ENCODE data around the gene TMEM62.
"Not testable (repeated sequence)": the region's sequence is repeated elsewhere in the genome, so short reads cannot be mapped to it uniquely, and the experiment has no call there.

The TMEM62 gene

GRCh38 chr15:43125100-43125661, 8.2 kb upstream of the TMEM62 start:
- FAIRE-seq: no peak

- no peak for FAIRE-seq
These were observed 7.0 kb upstream of the TMEM62 start for GRCh38 chr15:43126356-43126755.

- no peak for FAIRE-seq
These were observed 5.6 kb upstream of the TMEM62 start for GRCh38 chr15:43127752-43128151.

DNA sequence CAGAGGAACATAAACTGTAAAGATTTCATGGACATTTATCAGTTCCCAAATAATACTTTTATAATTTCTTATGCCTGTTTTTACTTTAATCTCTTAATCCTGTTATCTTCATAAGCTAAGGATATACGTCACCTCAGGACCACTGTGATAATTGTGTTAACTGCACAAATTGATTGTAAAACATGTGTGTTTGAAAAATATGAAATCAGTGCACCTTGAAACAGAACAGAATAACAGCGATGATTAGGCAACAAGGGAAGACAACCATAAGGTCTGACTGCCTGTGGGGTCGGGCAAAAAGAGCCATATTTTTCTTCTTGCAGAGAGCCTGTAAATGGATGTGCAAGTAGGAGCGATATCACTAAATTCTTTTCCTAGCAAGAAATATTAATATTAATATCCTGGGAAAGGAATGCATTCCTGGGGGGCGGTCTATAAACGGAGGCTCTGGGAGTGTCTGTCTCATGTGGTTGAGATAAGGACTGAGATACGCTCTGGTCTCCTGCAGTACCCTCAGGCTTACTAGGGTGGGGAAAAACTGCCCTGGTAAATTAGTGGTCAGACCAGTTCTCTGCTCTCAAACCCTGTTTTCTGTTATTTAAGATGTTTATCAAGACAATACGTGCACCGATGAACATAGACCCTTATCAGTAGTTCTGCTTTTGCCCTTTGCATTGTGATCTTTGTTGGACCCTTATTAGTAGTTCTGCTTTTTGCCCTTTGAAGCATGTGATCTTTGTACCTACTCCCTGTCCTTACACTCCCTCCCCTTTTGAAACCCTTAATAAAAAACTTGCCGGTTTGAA, 5.0 kb upstream of the TMEM62 start:
- not testable (repeated sequence) for FAIRE-seq

DNA sequence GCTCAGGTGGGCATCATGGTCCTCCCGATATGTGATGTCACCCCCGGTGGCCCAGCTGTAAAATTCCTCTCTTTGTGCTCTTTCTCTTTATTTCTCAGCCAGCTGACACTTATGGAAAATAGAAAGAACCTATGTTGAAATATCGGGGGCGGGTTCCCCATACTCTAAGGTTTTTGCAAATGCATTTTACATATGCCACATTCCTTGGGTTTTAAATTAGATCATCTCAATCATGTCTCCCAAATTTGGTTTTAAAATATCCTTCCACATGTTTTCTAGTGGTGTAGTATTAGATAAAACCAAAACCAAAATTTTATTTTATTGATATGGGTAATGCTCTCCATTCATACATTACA, 4.4 kb upstream of the TMEM62 start:
- FAIRE-seq: no peak

- no peak for FAIRE-seq
These were observed 456 bp upstream of the TMEM62 start for GRCh38 chr15:43132830-43133429.

GRCh38 chr15:43134157-43134635, 810 bp downstream of the TMEM62 start:
- no peak for FAIRE-seq

GRCh38 chr15:43135351-43135750, 2.0 kb downstream of the TMEM62 start:
- FAIRE-seq: no peak

DNA sequence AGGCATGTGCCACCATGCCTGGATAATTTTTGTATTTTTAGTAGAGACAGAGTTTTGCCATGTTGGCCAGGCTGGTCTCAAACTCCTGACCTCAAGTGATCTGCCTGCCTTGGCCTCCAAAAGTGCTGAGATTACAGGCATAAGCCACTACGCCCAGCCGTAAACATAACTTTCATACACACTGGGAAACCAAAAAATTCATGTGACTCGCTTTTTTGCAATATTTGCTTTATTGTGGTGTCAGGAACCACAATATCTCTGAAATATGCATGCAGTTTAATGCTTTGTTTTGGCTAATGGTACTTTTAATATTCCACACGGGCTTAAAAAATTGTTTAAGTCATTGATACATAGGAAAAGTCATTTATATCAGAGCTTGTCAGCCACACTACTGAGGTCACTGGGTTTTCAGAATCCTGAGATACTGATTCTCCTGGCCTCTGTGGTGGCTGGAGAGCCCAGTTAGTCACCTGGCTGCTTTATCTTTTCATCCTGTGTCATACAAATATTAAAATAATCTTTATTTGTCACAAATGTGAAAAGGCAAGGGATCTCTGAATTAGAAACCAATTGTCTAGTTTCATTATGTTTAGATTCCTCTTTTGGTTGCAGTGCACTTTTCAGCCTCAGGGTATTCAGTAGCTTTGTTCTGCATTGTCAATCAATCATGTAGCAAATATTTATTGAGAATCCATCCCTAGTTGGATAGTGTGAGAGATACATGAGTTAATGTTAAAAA, 10.0 kb downstream of the TMEM62 start:
- FAIRE-seq: no peak

GRCh38 chr15:43144512-43144911, 11.1 kb downstream of the TMEM62 start:
- no peak for FAIRE-seq

- no peak for FAIRE-seq
These were observed 12.8 kb downstream of the TMEM62 start for GRCh38 chr15:43146184-43146583.

DNA sequence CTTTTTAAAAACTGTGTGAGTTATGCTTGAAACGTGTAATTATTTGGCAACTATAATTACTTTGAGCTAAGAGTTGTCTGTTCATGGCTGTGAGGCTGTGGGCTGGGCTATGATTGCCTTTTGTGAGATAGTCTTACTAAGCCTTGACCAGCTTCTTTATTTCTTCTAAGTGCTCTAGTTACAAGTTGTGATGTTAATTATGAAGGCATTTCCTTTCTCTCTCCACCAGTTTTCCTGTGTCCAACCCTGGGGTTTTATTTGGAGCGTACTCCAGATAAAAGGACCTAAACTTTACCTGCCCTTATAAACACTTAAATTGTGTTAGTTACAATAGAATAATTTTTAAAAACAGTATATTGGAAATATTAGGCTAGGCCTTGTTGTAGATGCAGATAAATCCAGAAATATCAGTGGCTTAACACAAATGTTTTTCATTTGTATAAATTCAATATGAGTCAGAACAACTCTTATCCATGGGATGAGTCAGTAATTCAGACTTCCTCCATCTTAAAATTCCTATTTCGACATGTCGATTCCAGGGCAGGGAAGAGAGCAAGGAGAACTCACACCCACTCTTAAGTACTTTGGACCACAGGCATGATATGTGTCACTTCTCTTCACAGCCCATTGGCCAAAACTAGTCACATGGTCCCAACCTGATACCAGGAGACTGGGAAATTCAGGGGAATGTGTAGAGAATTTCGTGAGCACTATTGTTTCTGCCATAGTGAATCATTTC, 17.0 kb downstream of the TMEM62 start:
- no peak for FAIRE-seq

DNA sequence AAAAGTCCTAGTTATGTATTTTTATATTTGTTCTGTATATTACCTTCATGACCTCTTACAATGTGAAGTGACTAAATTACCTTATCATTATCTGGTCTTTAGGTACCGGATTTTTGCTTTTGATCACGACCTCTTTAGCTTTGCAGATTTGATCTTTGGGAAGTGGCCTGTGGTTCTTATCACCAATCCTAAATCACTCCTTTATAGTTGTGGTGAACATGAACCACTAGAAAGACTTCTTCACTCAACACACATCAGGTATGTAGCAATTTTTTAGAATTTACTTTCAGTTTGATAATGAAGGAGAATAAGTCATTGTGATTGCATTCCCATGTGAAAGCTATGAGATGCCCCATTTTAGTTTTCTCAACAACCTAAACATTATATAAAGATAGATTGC, 18.3 kb downstream of the TMEM62 start:
- no peak for FAIRE-seq

GRCh38 chr15:43153269-43153668, 19.9 kb downstream of the TMEM62 start:
- FAIRE-seq: no peak

- FAIRE-seq: no peak
These were observed 32.5 kb downstream of the TMEM62 start for GRCh38 chr15:43165801-43166325.

GRCh38 chr15:43167261-43167660, 33.9 kb downstream of the TMEM62 start:
- FAIRE-seq: not testable (repeated sequence)

GRCh38 chr15:43168192-43169107, 35.1 kb downstream of the TMEM62 start:
- no peak for FAIRE-seq

- FAIRE-seq: no peak
These were observed 36.5 kb downstream of the TMEM62 start for GRCh38 chr15:43169888-43170287.

GRCh38 chr15:43175656-43176309, 42.4 kb downstream of the TMEM62 start:
- FAIRE-seq: not testable (repeated sequence)

- FAIRE-seq: not testable (repeated sequence)
These were observed 43.8 kb downstream of the TMEM62 start for GRCh38 chr15:43177147-43177546.

GRCh38 chr15:43183270-43183669, 49.9 kb downstream of the TMEM62 start:
- no peak for FAIRE-seq

Data from TTC549 (cell line).